A549 (cell line): ENCODE results near the gene SLC19A3. TPM values are rescaled to one million over a fixed set of nuclear protein-coding genes. Genes with fewer than 3 reads are reported as not detected.

ENCODE experiments used
- ATAC-seq, 2 experiments: fragments of 200-7000 bp in 1 of 2; fragments of >200 bp in 1 of 2; cut with Nextera tagmentation in 1 of 2; cut with Tn5 transposase in 1 of 2; 3 replicates each; pipeline versions ENCODE4 v1.8.0 to v1.9.1; 2018 to 2020; ENCODE audit warnings: mild to moderate bottlenecking in 1 of 2, moderate library complexity in 1 of 2
- CTCF ChIA-PET: fragments of 300-600 bp; sonication (Branson Sonifier 250); formaldehyde crosslinking; extraction: SDS; loops from one replicate; lab custom pipeline; 2021; ENCODE audit warnings: antibody characterized with exemption, inconsistent platforms; lab: Yijun Ruan, JAX
- POLR2A ChIA-PET: fragments of 350-600 bp; formaldehyde crosslinking; extraction: SDS; loops from one replicate; lab custom pipeline; 2021; ENCODE audit warnings: antibody characterized with exemption, inconsistent platforms; lab: Yijun Ruan, JAX
- DNase-seq, 2 experiments: peaks; one replicate each; pipeline versions ENCODE4 v3.0.0 to v3.0.0-alpha.2; 2011 to 2016; ENCODE audit warnings: low read depth in 1 of 2, low spot score in 1 of 2
- FAIRE-seq: peaks from 2 replicates; lab custom pipeline; 2011; peaks lifted over from hg19 to GRCh38; lab: Jason Lieb, UNC
- H3K27ac ChIP-seq, 2 experiments: fragments of >200 bp; sonication (Bioruptor Twin); formaldehyde crosslinking; 3 replicates each; pipeline ENCODE4 v1.5.1; 2016 to 2017
- H3K4me1 ChIP-seq: fragments of >200 bp; sonication (Bioruptor Twin); formaldehyde crosslinking; 3 replicates; pipeline ENCODE4 v1.6.1; 2016
- H3K4me2 ChIP-seq: fragments of >200 bp; sonication (Bioruptor Twin); formaldehyde crosslinking; 3 replicates; pipeline ENCODE4 v1.6.1; 2016
- H3K4me3 ChIP-seq: fragments of >200 bp; sonication (Bioruptor Twin); formaldehyde crosslinking; 3 replicates; pipeline ENCODE4 v1.5.1; 2016
- H3K9me3 ChIP-seq: fragments of >200 bp; sonication (Bioruptor Twin); formaldehyde crosslinking; 3 replicates; pipeline ENCODE4 v1.6.1; 2016
- CEBPB ChIP-seq, 2 experiments: fragments of >200 bp in 1 of 2; sonication (Bioruptor Twin) in 1 of 2; formaldehyde crosslinking in 1 of 2; IDR thresholded peaks; 2 replicates each; pipeline ENCODE4 v1.6.1; 2012 to 2016
- CHD2 ChIP-seq: fragments of 150-350 bp; IDR thresholded peaks from 2 replicates; pipeline ENCODE4 v1.6.1; 2014; ENCODE audit warnings: low read length; ENCODE audit not compliant: partially characterized antibody
- E2F6 ChIP-seq: IDR thresholded peaks from 2 replicates; pipeline ENCODE4 v1.6.1; 2012; ENCODE audit warnings: low read depth, borderline replicate concordance
- EP300 ChIP-seq, 2 experiments: fragments of >200 bp; sonication (Bioruptor Twin); formaldehyde crosslinking; IDR thresholded peaks; 2 replicates in 1 of 2; 3 replicates in 1 of 2; pipeline ENCODE4 v1.6.1; 2016 to 2017
- ESRRA ChIP-seq: fragments of 150-350 bp; IDR thresholded peaks from 2 replicates; pipeline ENCODE4 v1.6.1; 2014; ENCODE audit warnings: mild to moderate bottlenecking, low read length, borderline replicate concordance
- FOSL2 ChIP-seq, 2 experiments: fragments of 450-650 bp in 1 of 2; fragments of >200 bp in 1 of 2; sonication (Bioruptor Twin) in 1 of 2; formaldehyde crosslinking; IDR thresholded peaks; 2 replicates each; pipeline versions ENCODE4 v1.5.0 to v1.6.1; 2016 to 2020; ENCODE audit warnings: mild to moderate bottlenecking in 1 of 2, moderate library complexity in 1 of 2
- FOXS1 ChIP-seq: fragments of 250-450 bp; sonication (Bioruptor Pico); IDR thresholded peaks from 2 replicates; pipeline ENCODE4 v1.5.0; 2020; ENCODE audit warnings: mild to moderate bottlenecking, moderate library complexity
- HDAC2 ChIP-seq: fragments of 200-600 bp; sonication (generic); IDR thresholded peaks from 2 replicates; pipeline ENCODE4 v1.6.1; 2016
- HES2 ChIP-seq: fragments of >200 bp; sonication (Bioruptor Twin); formaldehyde crosslinking; IDR thresholded peaks from 2 replicates; pipeline ENCODE4 v1.6.1; 2016
- HMGXB4 ChIP-seq: fragments of 250-450 bp; sonication (Bioruptor Pico); IDR thresholded peaks from 2 replicates; pipeline ENCODE4 v1.5.0; 2021; ENCODE audit warnings: mild to moderate bottlenecking, moderate library complexity, borderline replicate concordance
- JUN ChIP-seq, 2 experiments: fragments of >200 bp; sonication (Bioruptor Twin); formaldehyde crosslinking; IDR thresholded peaks; 2 replicates in 1 of 2; 3 replicates in 1 of 2; pipeline ENCODE4 v1.6.1; 2016 to 2017
- MAX ChIP-seq: IDR thresholded peaks from 2 replicates; pipeline ENCODE4 v1.6.1; 2012
- NFE2L2 ChIP-seq: fragments of 150-350 bp; conservative IDR thresholded peaks from 2 replicates; pipeline ENCODE4 v1.6.1; 2014; ENCODE audit warnings: low read length
- NPAS2 ChIP-seq: fragments of 250-450 bp; sonication (Bioruptor Pico); IDR thresholded peaks from 2 replicates; pipeline ENCODE4 v1.8.0; 2022; ENCODE audit warnings: mild to moderate bottlenecking, moderate library complexity, borderline replicate concordance
- NR3C1 ChIP-seq: fragments of >200 bp; sonication (Bioruptor Twin); formaldehyde crosslinking; IDR thresholded peaks from 3 replicates; pipeline ENCODE4 v1.6.1; 2017
- PHF8 ChIP-seq: fragments of 200-600 bp; sonication (generic); IDR thresholded peaks from 2 replicates; pipeline ENCODE4 v1.6.1; 2016; ENCODE audit warnings: low read depth, mild to moderate bottlenecking, antibody characterized with exemption, moderate library complexity, borderline replicate concordance
- RAD21 ChIP-seq, 2 experiments: fragments of >200 bp in 1 of 2; sonication (Bioruptor Twin) in 1 of 2; formaldehyde crosslinking in 1 of 2; IDR thresholded peaks in 1 of 2; conservative IDR thresholded peaks in 1 of 2; 2 replicates in 1 of 2; 3 replicates in 1 of 2; pipeline ENCODE4 v1.6.1; 2012 to 2018; ENCODE audit warnings: inconsistent platforms in 1 of 2
- RFX5 ChIP-seq: fragments of 450-650 bp; IDR thresholded peaks from 2 replicates; pipeline ENCODE4 v1.7.1; 2014; ENCODE audit warnings: antibody characterized with exemption, mild to moderate bottlenecking, moderate library complexity
- SMC3 ChIP-seq: fragments of >200 bp; sonication (Bioruptor Twin); formaldehyde crosslinking; IDR thresholded peaks from 3 replicates; pipeline ENCODE4 v1.6.1; 2018; ENCODE audit warnings: inconsistent platforms
- ZFP36 ChIP-seq: fragments of 450-650 bp; IDR thresholded peaks from 2 replicates; pipeline ENCODE4 v1.6.1; 2014; ENCODE audit warnings: borderline replicate concordance; ENCODE audit not compliant: partially characterized antibody
- ZSCAN20 ChIP-seq: fragments of 250-450 bp; sonication (Bioruptor Pico); IDR thresholded peaks from 2 replicates; pipeline ENCODE4 v1.8.0; 2022; ENCODE audit warnings: mild to moderate bottlenecking, moderate library complexity
- WGBS: methylation state at CpG from one replicate; pipeline ENCODE4 v1.1.6; 2017; ENCODE audit errors: missing lambda C conversion rate; 5-methylcytosine and 5-hydroxymethylcytosine counted together
- polyA plus RNA-seq, 4 experiments: library from polyadenylated mRNA; depleted of rRNA in 3 of 4; stranded (reverse); fragments of >200 nt; fragmentation: RNase III in 1 of 4; extraction: RNeasy Plus Mini Kit Qiagen cat#74134 plus additional on column Dnase treatment in 1 of 4; gene quantifications; 2 replicates in 3 of 4; 3 replicates in 1 of 4; pipeline ENCODE4 v1.2.3, GENCODE V29; 2011 to 2017

The SLC19A3 gene
- polyA plus RNA-seq, 2 of the 4 experiments (the other 2 are of a cell fraction), result 2.8 to 7.6 TPM

GRCh38 chr2:227765788-227766372 lies 48.1 kb upstream of the SLC19A3 start:
- H3K4me3 ChIP-seq, result no peak overlapping the region
- POLR2A ChIA-PET, result interaction anchor here (0.5 to 2.0 kb wide), 6 partner anchors 53 to 907 kb away, joined by 3 to 6 read pairs (median 4); no protein-coding TSS in a partner anchor
- peak; percentile 54 to 61 for ATAC-seq
- WGBS, result 4% methylated on average over 4 of the region's 4 CpGs
- CTCF ChIA-PET, result interaction anchor here (0.6 to 9.4 kb wide), 76 partner anchors 8 to 637 kb away, joined by 3 to 84 read pairs (median 4); partner anchors contain the start of genes AGFG1, CCL20, DAW1 and SCYGR5
- DNase-seq, result no peak
- peaks cover 37% of the 10 kb centered on the region for H3K4me1 ChIP-seq
- no peak for FAIRE-seq
- no peaks in the 10 kb centered on the region for H3K9me3 ChIP-seq
- TF ChIP-seq E2F6 (no peak), ZSCAN20 (CRISPR knock-in tag) (no peak), RAD21 (conservative IDR thresholded peaks at IDR 0.05 in 1 of 2, IDR thresholded peaks at IDR 0.05 in 1 of 2) (no peak), ESRRA (no peak), JUN (IDR thresholded peaks at IDR 0.05) (no peak), NR3C1 (no peak), NFE2L2 (no peak), PHF8 (no peak), NPAS2 (CRISPR knock-in tag) (no peak)
- peak overlapping the region; percentile 50 for H3K4me2 ChIP-seq
- peak overlapping the region; percentile 77 to 84 for H3K27ac ChIP-seq

GRCh38 chr2:227761740-227762476 lies 44.1 kb upstream of the SLC19A3 start:
- ChIA-PET CTCF (interaction anchor here (0.6 to 9.4 kb wide), 4 partner anchors 8 to 289 kb away, joined by 3 to 84 read pairs (median 3); no protein-coding TSS in a partner anchor), POLR2A (no interaction called here)
- Histone ChIP-seq H3K9me3 (no peaks in the 10 kb centered on the region), H3K4me3 (no peak overlapping the region), H3K4me1 (peaks cover 37% of the 10 kb centered on the region), H3K27ac (peak overlapping the region; percentile 13 to 78), H3K4me2 (peak overlapping the region; percentile 56)
- 45% methylated on average over 6 of the region's 6 CpGs for WGBS
- FAIRE-seq (peak; percentile 63), DNase-seq (peak in 1 of 2 experiments; percentile 84), ATAC-seq (peak; percentile 41 to 53; a peak in 3 of 6 replicates)
- TF ChIP-seq ESRRA (no peak), FOXS1 (CRISPR knock-in tag) (no peak), MAX (peak; percentile 25; the same call in 1 of the 2 replicates), FOSL2 (IDR thresholded peaks at IDR 0.05) (no peak), FOSL2 (CRISPR knock-in tag; IDR thresholded peaks at IDR 0.05) (peak; percentile 37; the same call in 1 of the 2 replicates), HMGXB4 (no peak), RFX5 (no peak), SMC3 (0 out of 3 replicates have a peak, but pooled peaks have one; percentile 15), HES2 (no peak), CHD2 (no peak), HDAC2 (no peak), ZFP36 (no peak), EP300 (IDR thresholded peaks at IDR 0.05) (0 out of 5 replicates have a peak, but pooled peaks have one; percentile 19 to 39), CEBPB (IDR thresholded peaks at IDR 0.05) (peak in 1 of 2 experiments; percentile 64; a peak in 1 of 4 replicates), ZSCAN20 (CRISPR knock-in tag) (no peak)
